ENCODE results near the gene SCARB1.

GRCh38 chr12:124884587-124885438 is 21.1 kb upstream of the SCARB1 start:
- TF ChIP-seq, protein P1, sequence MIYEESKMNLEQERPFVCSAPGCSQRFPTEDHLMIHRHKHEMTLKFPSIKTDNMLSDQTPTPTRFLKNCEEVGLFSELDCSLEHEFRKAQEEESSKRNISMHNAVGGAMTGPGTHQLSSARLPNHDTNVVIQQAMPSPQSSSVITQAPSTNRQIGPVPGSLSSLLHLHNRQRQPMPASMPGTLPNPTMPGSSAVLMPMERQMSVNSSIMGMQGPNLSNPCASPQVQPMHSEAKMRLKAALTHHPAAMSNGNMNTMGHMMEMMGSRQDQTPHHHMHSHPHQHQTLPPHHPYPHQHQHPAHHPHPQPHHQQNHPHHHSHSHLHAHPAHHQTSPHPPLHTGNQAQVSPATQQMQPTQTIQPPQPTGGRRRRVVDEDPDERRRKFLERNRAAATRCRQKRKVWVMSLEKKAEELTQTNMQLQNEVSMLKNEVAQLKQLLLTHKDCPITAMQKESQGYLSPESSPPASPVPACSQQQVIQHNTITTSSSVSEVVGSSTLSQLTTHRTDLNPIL (CRISPR knock-in tag; IDR thresholded peaks at IDR 0.05) = no peak
- TF ChIP-seq NCOA2 (IDR thresholded peaks at IDR 0.05; ENCODE audit: partially characterized antibody in 2 of 2) = no peak
- TF ChIP-seq MED1 (CRISPR knock-in tag; IDR thresholded peaks at IDR 0.05; ENCODE audit: borderline replicate concordance) = no peak
- TF ChIP-seq EZH2 (IDR thresholded peaks at IDR 0.05; ENCODE audit: borderline replicate concordance, low read depth, low read length) = no peak
- peak; percentile 85 for TF ChIP-seq EP300 (IDR thresholded peaks at IDR 0.05; ENCODE audit: low read length)
- TF ChIP-seq, protein P2, sequence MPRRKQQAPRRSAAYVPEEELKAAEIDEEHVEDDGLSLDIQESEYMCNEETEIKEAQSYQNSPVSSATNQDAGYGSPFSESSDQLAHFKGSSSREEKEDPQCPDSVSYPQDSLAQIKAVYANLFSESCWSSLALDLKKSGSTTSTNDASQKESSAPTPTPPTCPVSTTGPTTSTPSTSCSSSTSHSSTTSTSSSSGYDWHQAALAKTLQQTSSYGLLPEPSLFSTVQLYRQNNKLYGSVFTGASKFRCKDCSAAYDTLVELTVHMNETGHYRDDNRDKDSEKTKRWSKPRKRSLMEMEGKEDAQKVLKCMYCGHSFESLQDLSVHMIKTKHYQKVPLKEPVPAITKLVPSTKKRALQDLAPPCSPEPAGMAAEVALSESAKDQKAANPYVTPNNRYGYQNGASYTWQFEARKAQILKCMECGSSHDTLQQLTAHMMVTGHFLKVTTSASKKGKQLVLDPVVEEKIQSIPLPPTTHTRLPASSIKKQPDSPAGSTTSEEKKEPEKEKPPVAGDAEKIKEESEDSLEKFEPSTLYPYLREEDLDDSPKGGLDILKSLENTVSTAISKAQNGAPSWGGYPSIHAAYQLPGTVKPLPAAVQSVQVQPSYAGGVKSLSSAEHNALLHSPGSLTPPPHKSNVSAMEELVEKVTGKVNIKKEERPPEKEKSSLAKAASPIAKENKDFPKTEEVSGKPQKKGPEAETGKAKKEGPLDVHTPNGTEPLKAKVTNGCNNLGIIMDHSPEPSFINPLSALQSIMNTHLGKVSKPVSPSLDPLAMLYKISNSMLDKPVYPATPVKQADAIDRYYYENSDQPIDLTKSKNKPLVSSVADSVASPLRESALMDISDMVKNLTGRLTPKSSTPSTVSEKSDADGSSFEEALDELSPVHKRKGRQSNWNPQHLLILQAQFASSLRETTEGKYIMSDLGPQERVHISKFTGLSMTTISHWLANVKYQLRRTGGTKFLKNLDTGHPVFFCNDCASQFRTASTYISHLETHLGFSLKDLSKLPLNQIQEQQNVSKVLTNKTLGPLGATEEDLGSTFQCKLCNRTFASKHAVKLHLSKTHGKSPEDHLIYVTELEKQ (CRISPR knock-in tag; IDR thresholded peaks at IDR 0.05) = no peak
- no peak for TF ChIP-seq TCF15 (CRISPR knock-in tag; IDR thresholded peaks at IDR 0.05)
- TF ChIP-seq E2F5 (CRISPR knock-in tag; IDR thresholded peaks at IDR 0.05) = no peak
- TF ChIP-seq ZNF23 (CRISPR knock-in tag; IDR thresholded peaks at IDR 0.05) = no peak
- no peak for TF ChIP-seq YY1 (IDR thresholded peaks at IDR 0.05; ENCODE audit: borderline replicate concordance in 1 of 3, control insufficient read depth in 1 of 3, extremely low read depth in 1 of 3, insufficient read depth in 3 of 3, insufficient read length in 1 of 3, insufficient replicate concordance in 2 of 3, low read depth in 1 of 3, low read length in 2 of 3)
- TF ChIP-seq, protein P3, sequence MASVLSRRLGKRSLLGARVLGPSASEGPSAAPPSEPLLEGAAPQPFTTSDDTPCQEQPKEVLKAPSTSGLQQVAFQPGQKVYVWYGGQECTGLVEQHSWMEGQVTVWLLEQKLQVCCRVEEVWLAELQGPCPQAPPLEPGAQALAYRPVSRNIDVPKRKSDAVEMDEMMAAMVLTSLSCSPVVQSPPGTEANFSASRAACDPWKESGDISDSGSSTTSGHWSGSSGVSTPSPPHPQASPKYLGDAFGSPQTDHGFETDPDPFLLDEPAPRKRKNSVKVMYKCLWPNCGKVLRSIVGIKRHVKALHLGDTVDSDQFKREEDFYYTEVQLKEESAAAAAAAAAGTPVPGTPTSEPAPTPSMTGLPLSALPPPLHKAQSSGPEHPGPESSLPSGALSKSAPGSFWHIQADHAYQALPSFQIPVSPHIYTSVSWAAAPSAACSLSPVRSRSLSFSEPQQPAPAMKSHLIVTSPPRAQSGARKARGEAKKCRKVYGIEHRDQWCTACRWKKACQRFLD (CRISPR knock-in tag; IDR thresholded peaks at IDR 0.05) = peak; percentile 71; the same call in 1 of the 2 replicates
- TF ChIP-seq MXI1 (IDR thresholded peaks at IDR 0.05; ENCODE audit: low read depth, low read length) = peak; percentile 54; the same call in 1 of the 2 replicates
